GM10847 (cell line): ENCODE data around the gene FOXA3.

Source experiments
- POLR2A ChIP-seq: IDR thresholded peaks from 2 replicates; pipeline ENCODE4 v1.6.1; 2011; ENCODE audit not compliant: insufficient read length; ENCODE audit errors: extremely low read depth

FOXA3 gene

DNA sequence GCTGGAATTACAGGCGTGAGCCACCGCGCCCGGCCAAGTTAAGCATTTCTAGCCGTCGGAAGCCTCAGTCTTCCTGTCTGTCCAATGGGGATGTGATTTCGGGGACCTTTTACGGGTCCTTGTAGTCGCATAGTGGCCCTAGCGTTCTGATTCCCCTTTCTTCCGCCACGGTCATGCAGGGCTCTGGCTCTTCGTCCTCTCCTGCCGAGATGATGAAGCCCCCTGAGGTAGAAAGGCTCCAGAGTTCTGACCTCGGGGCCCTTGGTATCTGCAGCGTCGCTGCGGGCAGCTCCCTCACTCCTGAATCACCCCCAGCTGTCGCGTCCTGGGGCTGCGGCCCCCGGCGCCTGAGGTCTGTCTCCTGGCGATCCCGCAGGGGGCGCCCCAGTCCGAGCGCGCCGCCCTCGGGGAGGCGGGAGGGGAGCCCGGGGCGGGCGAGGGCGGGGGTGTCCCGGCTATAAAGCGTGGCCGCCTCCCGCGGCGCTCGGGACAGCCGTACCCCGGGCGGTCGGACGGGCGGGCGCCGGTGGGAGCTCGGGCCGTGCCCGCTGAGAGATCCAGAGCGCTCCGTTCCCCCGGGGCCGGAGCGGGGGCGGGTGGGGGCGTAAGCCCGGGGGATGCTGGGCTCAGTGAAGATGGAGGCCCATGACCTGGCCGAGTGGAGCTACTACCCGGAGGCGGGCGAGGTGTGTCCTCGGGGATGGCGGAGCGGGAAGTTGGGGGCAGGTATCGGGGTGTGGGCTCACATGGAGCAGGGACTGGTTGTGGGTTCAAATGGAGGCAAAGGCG, at the start of gene FOXA3:
Gene FOXA3, plus strand, starts transcription at position 487 of the 789 bp plus-strand sequence. Its CDS starts 131 bp downstream, at position 618.
- peak; percentile 25 for TF ChIP-seq POLR2A

DNA sequence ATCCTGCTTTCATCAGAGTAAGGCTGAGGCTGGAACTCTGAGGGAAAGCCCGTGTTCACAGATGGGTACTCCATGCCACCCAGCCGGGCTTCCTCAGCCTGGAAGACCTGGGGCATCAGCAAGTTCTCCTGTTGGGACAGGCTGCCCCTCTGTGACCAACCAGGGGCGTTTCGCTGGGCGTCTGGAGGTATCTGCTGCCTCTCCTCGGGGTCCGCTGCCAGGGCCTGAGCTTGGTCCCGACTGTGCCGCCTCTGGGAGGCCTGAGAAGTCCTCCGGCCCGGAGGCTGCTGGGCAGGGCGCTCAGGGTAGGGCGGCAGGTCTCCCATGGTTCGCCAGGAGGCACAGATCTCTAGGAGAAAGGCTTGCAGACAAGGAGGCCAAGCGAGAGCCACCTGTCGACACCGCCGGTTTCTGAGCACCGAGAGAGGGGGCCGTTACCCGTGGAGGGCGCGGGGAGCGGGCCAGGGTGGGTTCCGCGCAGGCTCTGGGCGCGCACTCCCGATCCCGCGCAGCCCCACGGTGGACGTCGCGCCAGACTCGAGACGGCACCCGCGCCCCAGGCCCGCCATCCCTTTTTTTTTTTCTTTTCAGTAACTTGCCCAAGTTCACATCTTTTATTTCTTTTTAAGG, 49.2 kb upstream of the FOXA3 start, which contains the start of gene RSPH6A:
Gene RSPH6A, minus strand, starts transcription at position 458 of the 630 bp plus-strand sequence. Its CDS starts 132 bp downstream, at position 326.
- no peak for TF ChIP-seq POLR2A

DNA sequence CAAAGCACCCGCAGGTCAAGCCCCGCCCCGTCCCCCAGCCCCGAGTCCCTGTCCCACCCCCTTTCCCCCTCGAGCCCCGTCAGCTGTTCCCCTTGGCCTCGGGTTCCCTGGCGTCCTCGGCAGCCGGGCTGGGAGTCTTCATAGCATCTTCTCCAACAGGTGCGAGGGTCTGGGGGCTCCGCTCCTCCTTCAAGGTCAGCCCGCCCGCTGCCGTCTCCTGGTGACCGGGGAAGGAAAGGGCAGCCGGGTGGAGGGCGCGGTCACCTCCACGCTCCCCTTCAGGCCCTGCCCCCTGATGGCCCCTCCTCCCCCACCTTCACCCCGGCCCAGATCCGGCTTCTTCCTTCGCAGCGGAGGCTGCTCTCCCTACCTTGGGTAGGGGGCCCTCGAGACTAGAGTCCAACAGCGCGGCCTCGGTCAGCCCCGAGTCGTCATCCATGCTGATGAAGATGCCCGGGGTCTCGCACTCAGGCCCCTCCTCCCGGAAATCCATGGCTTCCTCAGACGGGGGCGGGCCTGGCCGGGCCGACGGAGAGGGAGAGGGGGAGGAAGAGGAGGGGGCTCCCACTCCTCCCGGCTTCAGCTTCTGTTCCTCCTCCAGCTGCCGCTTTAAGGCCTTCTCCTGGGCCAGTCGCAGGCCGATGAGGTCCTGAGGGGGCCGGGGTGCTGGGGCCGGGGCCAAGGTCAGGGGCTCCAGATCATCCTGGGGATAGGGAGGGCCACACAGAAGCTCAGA, 48.5 kb upstream of the FOXA3 start:
- no peak for TF ChIP-seq POLR2A

DNA sequence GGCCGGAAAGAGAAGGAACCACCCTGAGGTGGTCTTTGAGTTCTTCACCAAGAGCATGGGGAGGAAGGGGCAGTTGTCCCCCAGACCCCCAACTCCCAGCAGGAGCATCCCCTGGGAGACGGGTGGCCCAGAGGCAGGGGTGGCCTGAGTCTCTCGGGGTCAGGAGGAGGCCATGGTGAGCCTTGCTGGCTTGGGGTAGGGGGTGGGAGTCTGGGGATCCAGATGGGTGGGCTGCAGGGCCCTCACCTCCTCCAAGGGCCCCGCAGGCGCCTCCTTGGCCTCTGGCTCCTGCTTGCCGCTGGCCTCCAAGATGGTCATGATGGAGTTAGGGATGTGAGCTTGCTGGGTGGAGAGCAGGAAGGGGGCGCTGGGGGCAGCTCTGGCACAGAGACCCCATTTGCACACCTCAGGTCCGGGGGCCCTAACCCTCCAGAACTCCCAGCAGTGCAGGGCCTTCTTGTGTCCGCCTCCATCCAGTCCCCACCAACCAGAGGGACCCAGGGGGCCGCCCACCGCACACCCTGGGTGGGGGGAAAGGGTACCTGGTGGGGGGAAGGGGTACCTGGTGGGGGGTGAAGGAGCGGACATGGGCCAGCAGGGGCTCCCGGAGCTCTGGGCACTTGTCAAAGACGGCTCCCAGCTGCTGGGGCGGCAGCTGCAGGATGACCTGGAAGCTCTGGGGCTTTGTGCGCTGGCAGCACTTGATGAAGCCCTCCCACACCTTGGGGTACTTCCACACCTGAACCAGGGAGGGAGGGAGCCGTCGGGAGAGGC, 47.7 kb upstream of the FOXA3 start:
- TF ChIP-seq POLR2A: no peak

DNA sequence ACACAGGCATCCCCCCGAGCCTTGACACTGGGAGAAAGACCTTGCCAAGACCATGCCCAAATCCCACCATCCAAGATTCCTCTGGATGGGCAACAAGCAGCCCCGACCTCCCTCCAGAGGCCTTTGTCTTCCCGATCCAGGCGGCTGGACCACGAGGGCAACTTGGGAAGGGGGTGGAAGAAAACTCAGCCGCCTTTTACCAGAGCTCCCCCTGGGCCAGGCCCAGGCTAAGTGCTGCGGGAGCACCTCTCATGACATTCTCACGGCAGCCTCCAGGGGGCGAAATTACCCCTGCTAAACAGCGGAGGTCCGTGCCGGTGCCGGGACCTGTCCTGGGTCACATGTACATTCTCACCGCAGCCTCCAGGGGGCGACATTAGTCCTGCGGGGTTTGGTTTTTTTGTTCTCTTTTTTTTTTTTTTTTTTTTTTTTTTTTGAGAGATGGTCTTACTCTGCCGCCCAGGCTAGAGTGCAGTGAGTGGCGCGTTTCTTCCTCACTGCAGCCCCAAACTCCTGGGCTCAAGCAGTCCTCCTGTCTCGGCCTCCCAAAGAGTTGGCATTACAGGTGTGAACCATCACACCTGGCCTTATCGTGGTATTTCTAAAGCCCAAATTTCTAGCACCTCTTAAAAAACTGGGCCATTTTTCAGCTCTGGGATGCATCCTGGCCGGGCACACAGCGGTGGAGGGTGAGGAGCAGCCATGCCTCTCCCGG, 47.0 kb upstream of the FOXA3 start:
- no peak for TF ChIP-seq POLR2A

DNA sequence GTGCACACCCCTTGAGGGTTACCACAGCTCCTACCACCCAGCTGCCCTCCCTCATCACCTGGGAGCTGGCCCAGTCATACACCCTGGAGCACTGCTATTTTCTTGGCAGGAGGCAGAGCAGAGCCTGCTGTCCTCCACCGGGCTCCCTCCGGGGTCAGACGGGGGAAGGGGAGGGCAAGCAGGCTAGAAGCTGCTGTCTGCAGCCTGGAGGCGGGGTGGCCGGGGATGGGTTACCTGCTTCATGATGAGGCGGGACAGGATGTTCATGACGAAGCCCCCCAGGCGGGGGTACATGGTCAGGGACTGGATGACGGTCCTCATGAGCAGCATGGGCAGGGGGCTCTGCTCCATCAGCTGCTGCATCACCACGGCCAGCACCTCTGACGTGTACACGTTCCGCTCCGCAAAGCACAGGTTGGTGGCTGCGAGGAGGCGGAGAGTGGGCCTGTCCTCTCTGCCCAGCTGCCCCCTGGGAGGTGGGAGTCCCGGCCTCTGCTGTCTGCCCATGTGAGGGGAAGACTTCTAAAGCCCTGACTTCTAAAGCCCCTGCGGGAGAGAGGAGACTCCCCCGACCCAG, 46.3 kb upstream of the FOXA3 start:
- no peak for TF ChIP-seq POLR2A

DNA sequence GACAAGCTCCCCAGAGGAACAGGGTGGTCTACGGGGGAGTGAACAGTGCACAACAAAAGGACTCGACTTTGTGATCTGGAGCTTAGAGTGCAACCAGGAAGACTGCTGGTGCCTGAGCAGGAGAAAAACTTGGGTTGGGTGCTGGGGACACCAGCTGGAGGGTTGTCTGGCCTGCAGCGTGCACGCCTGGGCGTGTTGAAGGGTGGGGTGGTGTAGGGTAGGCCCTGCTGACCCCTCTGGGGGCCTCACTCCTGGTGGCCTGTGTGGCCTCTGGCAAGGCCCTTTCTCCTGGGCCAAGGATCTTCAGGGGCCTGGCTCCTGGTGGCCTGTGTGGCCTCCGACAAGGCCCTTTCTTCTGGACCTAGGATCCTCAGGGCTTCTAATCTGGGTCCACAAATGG, 44.4 kb upstream of the FOXA3 start:
- no peak for TF ChIP-seq POLR2A

DNA sequence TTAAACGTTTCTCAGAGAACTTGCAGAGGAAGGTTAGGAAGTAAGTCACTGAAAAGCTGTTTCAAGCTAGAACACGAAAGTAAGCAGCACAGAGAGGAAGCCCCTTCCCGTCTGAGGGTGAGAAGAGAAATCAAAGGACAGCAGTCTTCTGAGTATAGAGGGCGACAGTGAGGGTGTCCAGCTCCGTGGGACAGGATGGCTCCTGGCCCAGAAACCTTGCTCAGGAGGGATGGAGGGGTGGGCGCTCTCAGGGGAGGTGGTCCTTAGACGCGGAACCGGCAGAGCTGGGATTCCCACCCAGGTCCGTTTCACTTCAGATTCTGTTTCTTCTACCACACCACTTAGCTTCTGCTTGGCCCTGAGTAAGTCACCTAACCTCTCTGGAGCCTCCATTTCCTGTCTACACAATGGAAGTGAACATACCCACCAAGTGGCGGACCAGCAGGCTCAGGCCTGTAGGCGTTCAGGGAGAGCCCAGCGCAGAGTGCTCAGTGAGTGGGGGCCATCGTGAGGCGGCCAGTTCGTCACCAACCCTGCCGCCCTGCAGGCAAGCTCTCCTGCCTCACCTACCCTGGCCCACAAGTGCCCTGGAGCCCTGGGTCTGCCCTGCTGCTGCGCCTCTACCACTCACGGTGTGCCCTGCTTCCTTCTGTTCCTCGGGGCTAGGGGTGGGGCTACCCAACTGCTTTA, 43.6 kb upstream of the FOXA3 start:
- no peak for TF ChIP-seq POLR2A

DNA sequence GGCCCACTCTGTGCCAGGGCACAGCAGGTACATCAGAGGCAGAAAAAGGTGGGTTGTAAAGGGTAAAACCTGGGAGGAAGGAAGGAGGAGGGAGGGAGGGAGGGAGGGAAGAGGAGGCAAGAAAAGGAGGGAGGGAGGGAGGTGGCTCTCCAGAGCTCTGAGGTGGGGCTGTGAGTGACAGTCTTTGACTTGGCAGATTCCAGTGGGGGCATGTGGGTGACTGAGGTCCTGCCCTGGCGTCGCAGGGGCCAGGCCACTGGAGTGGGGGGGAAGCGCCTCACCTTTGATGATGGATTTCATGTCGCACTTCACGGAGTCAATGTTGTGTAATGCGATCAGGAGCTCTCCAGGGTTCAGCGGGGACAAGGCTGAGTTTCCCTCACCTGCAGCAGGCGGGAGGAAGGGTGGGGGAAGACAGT, 43.0 kb upstream of the FOXA3 start:
- TF ChIP-seq POLR2A: no peak

DNA sequence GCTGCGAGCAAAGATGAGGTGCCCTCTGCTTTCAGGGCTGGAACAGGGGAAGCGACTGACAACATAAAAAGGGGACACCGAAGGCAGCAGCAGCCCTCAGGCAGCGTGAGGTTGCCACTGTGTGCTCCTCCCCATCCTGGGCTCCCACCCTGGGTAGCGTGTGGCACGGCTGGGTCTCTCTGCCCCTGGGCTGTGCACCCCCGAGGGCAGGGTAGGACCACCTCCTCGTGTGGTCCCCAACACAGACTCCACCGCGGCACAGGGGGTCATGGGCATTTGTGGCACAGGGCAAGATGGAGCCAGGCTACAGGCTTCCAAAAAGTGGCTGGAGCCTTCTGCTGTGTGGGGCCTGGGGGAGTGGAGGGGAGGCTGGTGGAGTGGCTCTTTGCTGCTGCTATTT, 42.6 kb upstream of the FOXA3 start:
- TF ChIP-seq POLR2A: no peak

DNA sequence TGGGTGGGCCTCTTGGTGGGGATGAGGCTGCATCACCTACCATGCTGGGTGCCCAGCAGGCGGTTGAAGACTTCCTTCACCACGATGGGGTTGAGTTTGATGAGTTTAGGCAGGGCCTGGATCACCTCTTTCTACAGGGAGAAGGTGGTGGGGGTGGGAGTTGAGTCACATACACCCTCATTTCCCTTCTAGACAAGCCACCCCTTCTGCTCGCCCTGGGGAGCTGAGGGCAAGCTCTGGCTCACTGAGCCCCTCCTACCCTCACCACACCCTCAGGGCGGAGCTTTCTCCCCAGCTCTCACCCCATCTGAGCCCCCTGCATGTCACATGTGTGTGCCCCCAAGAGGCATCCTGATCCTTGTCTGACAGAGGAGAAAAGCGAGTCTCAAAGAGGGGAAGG, 41.4 kb upstream of the FOXA3 start:
- no peak for TF ChIP-seq POLR2A

DNA sequence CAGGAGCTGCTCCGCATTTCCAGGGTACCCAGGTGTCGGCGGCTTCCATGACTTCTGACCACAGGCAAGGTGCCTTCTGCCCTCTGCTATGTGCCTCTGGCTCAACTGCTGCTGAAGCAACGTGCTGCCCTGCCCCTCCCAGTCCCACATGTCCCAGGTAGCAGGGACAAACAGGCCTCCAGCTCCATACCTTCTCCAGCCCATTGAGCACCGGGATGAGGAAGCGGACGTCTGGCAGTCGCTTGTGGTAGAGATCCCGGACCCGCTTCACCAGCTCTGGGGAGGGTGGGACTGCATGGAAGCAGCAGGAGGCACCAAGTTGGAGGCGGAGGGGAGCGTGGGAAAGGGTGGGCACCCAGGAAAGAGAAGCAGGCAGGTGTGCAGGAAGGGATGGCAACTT, 40.9 kb upstream of the FOXA3 start:
- no peak for TF ChIP-seq POLR2A

DNA sequence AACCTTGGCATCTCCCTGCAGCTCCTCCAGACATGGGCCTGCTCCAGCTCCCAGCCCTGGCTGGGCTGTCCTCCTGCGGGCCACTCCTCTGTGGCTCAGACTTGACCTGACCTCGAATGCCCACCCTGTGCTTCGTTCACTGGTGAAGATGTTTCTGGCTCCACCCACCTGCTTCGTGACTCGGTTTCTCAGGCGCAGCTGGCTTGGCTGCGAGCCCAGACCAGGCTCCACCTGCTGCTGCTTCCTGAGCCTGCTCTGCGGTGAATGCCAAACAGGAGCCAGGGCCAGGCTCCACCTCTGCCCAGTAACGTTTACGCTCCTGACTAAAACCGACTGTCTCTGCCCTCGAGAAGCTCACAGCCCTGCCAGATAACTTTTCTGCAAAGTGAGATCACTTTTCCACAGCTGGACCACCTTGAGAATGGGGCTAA, 40.1 kb upstream of the FOXA3 start:
- TF ChIP-seq POLR2A: no peak
